DMS53 treated with DMSO at 0.1 percent for 48 hours (cell line): Measurements from ENCODE around the gene LENG8.
"Not testable (repeated sequence)": the region's sequence is repeated elsewhere in the genome, so short reads cannot be mapped to it uniquely, and the experiment has no call there.

ENCODE experiments used
- DNase-seq: peaks from one replicate; lab custom pipeline; 2025; ENCODE audit not compliant: unreplicated experiment; lab: John Stamatoyannopoulos, UW

Gene LENG8

GRCh38 chr19:54439174-54439851, 9.7 kb upstream of the LENG8 start:
- DNase-seq: no peak

GRCh38 chr19:54440641-54441040, 8.4 kb upstream of the LENG8 start:
- DNase-seq: no peak

DNA sequence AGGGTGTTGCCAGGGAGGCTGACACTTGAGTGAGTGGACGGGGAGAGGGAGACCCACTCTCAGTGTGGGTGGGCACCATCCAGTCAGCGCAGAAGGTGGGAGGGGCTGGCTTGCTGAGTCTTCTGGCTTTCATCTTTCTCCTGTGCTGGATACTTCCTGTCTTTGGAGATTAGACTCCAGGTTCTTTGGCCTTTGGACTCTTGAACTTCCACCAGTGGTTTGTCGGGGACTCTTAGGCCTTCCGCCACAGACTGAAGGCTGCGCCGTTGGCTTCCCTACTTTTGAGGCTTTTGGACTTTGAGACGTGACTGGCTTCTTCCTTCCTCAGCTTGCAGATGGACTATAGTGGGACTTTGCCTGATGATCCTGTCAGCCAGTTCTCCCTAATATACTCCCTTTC, 4.3 kb upstream of the LENG8 start:
- no peak for DNase-seq

- DNase-seq: not testable (repeated sequence)
Observed at GRCh38 chr19:54446349-54446748, 2.6 kb upstream of the LENG8 start.

DNA sequence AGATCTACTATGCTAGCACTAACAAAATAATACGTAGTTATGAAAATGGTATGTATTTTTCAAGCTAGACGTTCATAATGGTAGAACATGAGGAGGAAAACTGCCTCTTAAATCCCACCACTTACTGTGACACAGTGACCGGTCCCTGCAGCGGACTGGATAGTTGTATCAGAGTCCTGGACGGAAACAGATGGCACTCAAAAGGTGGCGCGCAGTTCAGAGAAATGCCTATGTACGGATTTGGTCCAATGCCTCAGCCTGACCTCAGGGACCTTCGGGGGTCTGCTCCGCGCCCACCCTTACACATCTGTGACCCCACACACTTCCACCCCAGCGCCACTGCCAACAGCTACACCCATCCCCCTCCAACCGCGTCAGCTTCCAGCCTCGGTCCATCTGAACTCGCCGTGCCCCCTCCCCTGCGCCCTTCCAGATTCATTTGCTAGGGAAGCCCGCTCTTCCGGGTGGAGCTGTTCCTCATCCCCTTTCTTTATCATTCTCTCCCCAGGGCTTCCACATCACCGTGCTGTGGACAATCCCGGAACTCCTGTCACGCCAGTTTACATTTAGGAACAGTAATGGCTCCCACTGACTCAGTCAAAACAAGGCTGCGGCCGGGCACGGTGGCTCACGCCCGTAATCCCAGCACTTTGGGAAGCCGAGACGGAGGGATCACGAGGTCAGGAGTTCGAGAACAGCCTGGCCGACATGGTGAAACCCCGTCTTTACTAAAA, 792 bp upstream of the LENG8 start:
- DNase-seq: peak; percentile 54

DNA sequence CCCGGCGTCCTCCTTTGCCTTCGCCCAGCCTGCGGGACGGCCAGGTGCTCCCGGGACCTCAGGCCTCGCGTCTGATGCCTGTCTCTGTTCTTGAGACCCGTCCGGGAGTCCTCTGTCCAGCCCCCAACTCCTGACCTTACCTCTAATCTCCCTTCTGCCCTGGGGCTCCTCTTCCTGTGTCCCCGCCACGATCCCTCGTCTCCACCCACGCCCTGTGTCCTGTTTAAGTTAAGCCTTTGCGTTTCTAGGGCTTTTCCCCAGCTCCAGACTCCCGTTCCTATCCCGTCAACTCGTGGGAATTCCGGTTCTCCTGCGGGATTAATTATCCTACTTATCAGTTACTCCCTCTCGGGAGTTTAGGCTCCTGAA, 686 bp downstream of the LENG8 start:
- DNase-seq: no peak

- DNase-seq: no peak
Observed at GRCh38 chr19:54451331-54451871, 2.4 kb downstream of the LENG8 start.

DNA sequence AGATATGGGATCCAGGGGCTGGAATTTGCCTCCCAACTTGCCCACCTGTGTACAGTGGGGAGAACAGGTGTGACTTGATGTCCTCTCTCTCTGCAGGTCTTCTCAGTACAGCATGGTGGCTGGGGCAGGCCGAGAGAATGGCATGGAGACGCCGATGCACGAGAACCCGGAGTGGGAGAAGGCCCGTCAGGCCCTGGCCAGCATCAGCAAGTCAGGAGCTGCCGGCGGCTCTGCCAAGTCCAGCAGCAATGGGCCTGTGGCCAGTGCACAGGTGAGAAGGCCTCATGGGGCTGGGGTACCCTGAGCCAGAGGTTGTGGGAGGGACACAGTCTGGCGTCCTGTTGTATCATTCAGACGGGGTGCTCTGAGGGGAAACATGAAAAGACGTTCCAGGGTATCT, 3.0 kb downstream of the LENG8 start:
- no peak for DNase-seq

DNA sequence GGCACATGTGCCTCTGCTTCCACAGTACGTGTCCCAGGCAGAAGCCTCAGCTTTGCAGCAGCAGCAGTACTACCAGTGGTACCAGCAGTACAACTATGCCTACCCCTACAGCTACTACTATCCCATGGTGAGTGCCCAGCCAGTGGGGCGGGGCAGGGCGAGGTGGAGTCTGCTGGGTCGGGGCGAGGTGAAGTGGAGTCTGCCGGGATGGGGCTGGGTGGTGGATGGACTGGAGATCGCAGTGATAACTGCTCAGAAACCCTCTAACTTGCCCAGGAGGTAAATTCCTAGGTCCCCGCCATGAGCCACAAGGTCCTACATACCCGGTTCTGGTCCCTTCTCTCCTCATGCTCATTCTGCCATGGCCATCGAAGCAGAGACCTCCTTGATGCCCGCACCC, 3.6 kb downstream of the LENG8 start:
- DNase-seq: no peak

DNA sequence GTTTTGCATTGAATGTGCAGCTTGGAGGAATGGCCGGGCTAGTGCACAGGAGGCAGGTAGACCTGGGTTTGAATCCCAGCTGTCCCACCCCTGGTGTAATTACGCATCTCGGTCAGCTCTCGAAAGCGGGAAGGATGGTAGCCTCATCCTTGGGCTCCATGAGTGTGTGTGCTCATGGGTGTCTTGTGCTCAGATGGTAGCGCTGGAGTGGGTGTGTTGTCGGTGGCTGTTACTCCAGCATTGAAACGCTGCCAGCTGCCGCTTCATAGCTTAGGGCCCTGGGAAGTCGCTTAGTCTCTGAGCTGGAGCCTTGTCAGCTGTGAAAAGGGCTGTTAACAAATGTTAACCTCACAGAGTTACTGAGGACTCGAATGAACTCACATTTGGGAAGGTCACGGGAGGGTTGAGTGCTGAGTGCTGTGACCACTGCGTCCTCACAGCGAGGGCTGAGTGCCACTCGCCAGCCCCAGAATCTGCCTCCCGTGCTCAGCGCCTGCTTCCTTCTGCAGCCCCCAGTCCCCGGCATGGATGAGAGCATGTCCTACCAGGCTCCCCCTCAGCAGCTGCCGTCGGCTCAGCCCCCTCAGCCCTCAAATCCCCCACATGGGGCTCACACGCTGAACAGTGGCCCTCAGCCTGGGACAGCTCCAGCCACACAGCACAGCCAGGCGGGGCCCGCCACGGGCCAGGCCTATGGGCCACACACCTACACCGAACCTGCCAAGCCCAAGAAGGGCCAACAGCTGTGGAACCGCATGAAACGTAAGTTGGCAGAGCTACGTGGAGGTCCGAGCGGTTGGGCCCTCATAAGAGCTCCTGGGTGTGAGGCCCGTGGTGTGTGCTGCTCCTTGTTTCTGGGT, 5.2 kb downstream of the LENG8 start:
- DNase-seq: no peak

GRCh38 chr19:54454781-54455675, 6.0 kb downstream of the LENG8 start:
- no peak for DNase-seq

DNA sequence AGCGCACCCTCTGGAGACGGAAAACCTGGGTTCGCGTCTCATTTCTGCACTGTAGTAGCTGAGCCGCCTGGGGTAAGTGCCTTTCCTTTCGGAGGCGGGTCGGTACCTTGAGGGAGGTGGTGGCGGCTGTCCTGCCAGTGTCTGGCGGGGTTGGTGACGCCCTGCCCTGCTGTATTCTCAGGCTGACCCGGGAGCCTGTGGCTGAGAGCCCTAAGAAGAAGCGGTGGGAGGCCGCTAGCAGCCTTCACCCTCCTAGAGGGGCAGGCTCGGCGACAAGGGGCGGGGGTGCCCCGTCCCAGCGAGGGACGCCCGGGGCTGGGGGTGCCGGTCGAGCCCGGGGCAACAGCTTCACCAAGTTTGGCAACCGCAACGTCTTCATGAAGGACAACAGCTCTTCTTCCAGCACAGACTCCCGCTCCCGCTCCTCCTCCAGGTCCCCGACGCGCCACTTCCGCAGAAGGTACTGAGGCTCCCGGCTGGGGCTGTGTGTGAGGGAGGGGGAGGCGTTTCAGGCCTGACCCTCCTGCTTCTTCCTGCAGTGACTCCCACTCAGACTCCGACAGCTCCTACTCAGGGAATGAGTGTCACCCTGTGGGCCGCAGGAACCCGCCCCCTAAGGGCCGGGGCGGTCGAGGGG, 6.9 kb downstream of the LENG8 start:
- DNase-seq: no peak

- DNase-seq: no peak
Observed at GRCh38 chr19:54456423-54457373, 7.7 kb downstream of the LENG8 start.

DNA sequence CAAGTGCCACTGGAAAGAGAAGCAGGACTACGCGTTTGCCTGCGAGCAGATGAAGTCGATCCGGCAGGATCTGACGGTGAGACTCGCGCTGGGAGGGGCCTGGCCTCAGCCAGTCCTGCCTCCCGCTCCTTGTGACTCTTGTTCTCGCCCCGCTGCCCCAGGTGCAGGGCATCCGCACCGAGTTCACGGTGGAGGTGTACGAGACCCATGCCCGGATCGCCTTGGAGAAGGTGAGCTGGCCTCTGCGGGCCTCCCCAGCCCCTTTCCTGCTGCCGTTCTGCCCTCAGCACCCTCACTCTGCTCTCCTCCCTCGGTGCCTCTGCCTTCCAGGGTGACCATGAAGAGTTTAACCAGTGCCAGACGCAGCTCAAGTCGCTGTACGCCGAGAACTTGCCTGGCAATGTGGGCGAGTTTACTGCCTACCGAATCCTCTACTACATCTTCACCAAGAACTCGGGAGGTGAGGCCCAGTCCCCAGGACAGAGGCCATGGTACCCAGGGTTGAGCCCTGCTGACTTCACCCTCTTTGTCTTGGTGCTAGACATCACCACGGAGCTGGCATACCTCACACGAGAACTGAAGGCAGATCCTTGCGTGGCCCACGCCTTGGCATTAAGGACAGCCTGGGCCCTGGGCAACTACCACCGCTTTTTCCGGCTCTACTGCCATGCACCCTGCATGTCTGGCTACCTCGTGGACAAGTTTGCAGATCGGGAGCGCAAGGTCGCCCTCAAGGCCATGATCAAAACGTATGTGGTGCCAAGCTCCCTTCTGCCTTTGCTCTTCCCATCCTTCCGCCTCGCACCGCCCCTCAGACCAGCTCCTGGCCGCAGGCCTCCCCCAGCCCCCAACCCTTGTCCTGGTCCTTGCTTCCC, 9.0 kb downstream of the LENG8 start:
- no peak for DNase-seq

DNA sequence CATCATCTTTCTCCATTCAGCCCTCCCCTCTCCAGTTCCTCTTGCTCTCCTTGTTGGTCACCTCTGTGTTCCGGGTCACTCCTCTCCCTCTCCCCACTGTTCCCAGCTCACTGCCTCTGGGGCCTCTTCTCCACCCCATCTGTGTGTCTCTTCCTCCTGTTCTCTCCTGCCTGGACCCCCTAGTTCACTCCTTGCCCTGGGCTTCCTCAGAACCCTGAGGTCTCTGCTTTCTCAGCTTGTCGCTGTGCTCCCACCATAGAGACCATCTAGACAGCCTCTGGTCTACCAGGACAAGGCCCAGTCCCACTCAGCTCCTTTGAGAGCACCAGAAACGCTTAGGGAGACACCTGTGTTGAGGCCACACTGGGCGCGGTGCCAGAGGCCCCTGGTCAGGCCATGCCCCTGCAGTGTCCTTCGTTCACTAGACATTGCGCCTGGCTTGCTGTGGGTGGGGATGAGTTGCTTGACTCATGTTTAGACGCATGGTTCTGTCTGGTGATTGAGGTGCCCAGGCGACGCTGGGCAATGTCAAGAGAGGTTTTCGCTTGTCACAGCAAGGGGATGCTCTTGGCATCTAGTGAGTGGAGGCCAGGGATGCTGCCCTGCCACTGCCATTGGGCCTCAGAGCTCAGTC, 9.8 kb downstream of the LENG8 start:
- no peak for DNase-seq

GRCh38 chr19:54459282-54460229, 10.6 kb downstream of the LENG8 start:
- peak; percentile 38 for DNase-seq
